HuH-7 (cell line): ENCODE measurements around the gene OSM.

Experiments
- DNase-seq: peaks from one replicate; pipeline ENCODE4 v3.0.0; 2011; ENCODE audit warnings: low spot score

OSM gene

GRCh38 chr22:30266445-30267381 is at the start of gene OSM:
TSS of gene OSM (minus strand) at chr22:30266851. CDS start at chr22:30266799, 52 bp downstream.
- no peak for DNase-seq

GRCh38 chr22:30315962-30316576 is 49.4 kb upstream of the OSM start:
- DNase-seq = no peak

DNA sequence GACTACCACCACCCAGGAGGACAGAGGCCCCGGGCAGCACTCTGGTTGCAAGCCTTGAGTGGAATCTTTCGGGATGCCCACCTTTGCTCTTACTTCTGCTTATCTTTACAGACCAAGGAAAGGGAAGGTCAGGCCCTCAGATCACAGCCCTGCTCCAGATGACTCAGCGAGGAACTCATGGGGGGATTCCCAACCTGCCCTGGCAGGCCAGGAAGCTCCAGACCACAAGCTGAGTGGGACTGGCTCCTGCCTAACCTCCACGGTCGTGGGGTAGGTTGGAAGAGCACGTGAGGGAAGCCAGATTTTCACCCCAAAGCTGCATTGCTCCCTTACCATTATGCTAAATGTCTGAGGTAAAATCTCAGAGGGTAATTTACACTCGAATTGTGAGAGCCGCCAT is 48.3 kb upstream of the OSM start:
- DNase-seq = no peak

GRCh38 chr22:30313527-30314363 is 47.1 kb upstream of the OSM start:
- no peak for DNase-seq

GRCh38 chr22:30312053-30312452 is 45.4 kb upstream of the OSM start:
- no peak for DNase-seq

DNA sequence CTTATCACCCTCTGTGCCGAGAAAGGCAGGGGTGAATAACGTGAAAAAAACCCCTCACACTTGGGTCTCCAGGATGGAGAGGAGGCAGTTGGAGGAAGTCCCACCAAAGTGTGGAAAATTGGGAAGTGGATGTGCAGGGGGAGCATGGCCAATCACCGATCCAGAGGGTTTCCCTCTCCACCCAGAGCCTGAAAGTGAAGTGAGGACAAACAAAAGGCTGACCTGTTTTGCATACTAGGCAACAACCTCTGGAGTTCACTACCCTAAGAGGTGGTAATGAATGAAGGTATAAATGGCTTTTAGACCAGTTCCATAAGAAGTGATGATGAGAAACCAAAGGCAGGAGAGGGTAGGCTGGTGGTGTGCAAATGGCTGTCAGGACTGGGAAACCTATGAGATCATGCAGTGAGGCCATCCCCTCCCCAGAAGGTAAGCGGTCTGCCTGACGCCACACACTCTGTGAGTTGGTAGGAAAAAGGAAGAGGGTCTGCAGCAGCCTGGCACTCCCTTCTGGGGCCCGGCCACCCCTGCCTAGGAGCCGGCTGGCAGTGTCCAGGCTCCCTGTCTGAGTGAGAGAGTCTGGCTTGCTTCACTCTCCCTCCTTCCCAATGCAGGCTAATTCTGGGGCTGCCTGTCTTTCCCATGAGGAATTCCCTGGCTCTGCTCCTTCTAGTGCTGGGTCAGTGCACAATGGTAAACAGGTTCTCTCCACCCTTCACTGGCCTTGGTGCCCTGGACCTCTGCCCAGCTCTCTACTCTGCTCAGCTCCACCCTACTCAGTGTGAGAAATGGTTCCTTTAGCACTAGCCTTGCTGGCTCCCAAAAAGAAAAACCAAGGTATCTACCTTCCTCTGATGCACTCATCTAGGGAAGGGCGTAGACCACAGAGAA is 44.5 kb upstream of the OSM start:
- DNase-seq = no peak

GRCh38 chr22:30309951-30310741 is 43.5 kb upstream of the OSM start:
- no peak for DNase-seq

- DNase-seq = no peak
Observed at GRCh38 chr22:30308518-30309230, 42.0 kb upstream of the OSM start.

- DNase-seq = no peak
Observed at GRCh38 chr22:30308093-30308492, 41.4 kb upstream of the OSM start.

GRCh38 chr22:30307041-30307574 is 40.5 kb upstream of the OSM start:
- no peak for DNase-seq

GRCh38 chr22:30306627-30307011 is 40.0 kb upstream of the OSM start:
- no peak for DNase-seq

- no peak for DNase-seq
Observed at GRCh38 chr22:30305906-30306626, 39.4 kb upstream of the OSM start.

DNA sequence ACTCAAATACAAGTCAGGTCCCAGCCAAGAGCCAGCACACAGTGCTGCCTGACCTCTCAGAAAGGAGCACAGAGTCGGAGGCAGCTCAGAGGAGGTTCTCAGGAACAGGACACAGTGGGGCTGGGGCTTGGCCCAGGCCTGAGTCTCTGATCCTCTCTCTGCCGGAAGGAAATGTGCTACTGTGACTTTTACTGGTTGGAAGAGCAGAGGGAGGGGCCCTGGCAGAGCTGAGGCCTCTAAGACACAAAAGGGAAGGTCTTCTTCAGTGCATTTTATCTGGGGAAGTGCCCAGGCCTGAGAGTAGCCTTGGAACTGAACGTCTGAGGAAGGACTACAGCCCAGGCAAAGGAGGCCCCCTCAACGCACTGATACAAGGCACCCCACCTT is 38.9 kb upstream of the OSM start:
- no peak for DNase-seq

- no peak for DNase-seq
Observed at GRCh38 chr22:30304495-30305244, 38.0 kb upstream of the OSM start.

DNA sequence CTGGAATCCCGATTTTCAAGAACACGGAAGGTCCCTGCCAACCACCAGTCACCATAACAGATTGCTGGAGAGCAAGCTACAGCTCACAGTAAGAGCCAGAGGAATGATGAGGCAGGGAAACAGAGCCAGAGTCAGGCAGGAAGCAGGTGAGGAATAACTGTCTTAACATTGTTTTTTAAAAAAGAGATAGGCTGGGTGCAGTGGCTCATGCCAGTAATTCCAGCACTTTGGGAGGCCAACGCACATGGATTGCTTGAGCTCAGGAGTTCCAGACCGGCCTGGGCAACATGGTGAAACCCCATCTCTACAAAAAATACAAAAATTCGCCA is 36.1 kb upstream of the OSM start:
- DNase-seq = no peak

DNA sequence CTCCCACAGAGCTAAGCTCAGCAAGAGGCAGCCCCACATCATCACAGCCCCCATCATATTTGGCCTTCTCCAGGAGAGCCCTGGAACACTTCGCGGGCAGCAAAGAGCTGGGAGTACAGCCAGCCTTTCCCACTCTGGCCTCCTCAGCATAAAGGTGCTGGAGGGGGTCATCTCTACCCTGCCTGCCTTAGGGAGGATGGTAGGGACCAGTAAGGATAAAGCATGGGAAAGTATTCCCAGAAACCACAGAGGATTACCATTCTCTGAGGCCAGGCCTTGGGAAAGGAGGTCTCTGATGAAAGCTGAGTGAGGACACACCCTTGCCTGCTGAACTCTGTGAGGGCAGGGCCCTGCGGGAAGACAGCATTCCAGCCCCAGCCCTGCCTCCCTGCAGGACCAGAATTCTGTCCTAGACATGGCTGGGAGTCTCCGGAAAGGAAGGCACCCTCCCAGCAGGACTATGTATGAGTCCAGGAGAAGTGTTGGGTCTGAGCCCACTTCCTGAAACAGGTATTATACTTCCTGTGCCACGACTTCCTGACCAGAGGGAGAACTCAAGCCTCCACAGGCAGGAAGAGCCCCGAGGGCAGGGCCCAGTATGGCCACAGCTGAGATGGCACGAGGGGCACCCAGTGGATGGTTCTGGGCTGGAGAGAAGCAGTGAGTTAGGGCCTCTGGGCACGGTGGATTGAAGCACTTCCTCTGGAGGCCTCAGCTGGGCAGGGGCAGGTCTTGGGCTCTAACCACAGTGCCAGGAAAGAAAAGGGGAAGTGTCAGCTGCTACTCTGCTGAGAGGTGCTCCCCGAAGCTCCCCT is 35.6 kb upstream of the OSM start:
- DNase-seq = no peak

- DNase-seq = no peak
Observed at GRCh38 chr22:30299322-30299721, 32.7 kb upstream of the OSM start.
